GM12878 (cell line): ENCODE measurements around the gene SLC43A3. TPM values are rescaled to one million over a fixed set of nuclear protein-coding genes. Genes with fewer than 3 reads are reported as not detected.

ENCODE experiments used
- ATAC-seq: fragments of 200-7000 bp; cut with Tn5 transposase; 3 replicates; pipeline ENCODE4 v1.9.1; 2020; ENCODE audit warnings: mild to moderate bottlenecking, moderate library complexity
- BruUV-seq: library from RNA; stranded (reverse); fragments of 400-500 nt; replicated peaks from 2 replicates; lab custom pipeline; 2021; lab: Mats Ljungman, UMichigan
- CTCF ChIA-PET: fragments of 300-600 bp; sonication (Branson Sonifier 250); formaldehyde crosslinking; extraction: SDS; loops from one replicate; lab custom pipeline; 2021; ENCODE audit warnings: inconsistent platforms; lab: Yijun Ruan, JAX
- POLR2A ChIA-PET: fragments of 350-600 bp; formaldehyde crosslinking; extraction: SDS; loops from one replicate; lab custom pipeline; 2021; ENCODE audit warnings: inconsistent platforms; lab: Charles Lee
- RAD21 ChIA-PET: fragments of 300-600 bp; sonication (Branson Sonifier 250); formaldehyde crosslinking; loops from one replicate; lab custom pipeline; 2023; ENCODE audit warnings: antibody characterized with exemption; ENCODE audit not compliant: unreplicated experiment; lab: Charles Lee
- SMC1A ChIA-PET: fragments of 300-600 bp; sonication (Branson Sonifier 250); formaldehyde crosslinking; loops from one replicate; lab custom pipeline; 2023; ENCODE audit not compliant: unreplicated experiment, uncharacterized antibody; lab: Charles Lee
- DNase-seq: peaks from one replicate; pipeline ENCODE4 v3.0.0-alpha.2; 2011; ENCODE audit warnings: low read depth, low spot score
- FAIRE-seq: peaks from 3 replicates; lab custom pipeline; 2011; peaks lifted over from hg19 to GRCh38; lab: Jason Lieb, UNC
- H2AFZ ChIP-seq: 2 replicates; pipeline ENCODE4 v1.6.0; 2011; ENCODE audit warnings: low read depth, low read length, control low read depth; ENCODE audit not compliant: control insufficient read depth
- H3K27ac ChIP-seq: 2 replicates; pipeline ENCODE4 v1.5.1; 2011; ENCODE audit warnings: control low read depth; ENCODE audit not compliant: control insufficient read depth, insufficient read depth
- H3K27me3 ChIP-seq, 2 experiments: replicated peaks in 1 of 2; 2 replicates each; pipeline versions ENCODE4 v1.6.0 to v1.6.1; 2011; ENCODE audit warnings: low read length in 1 of 2; ENCODE audit not compliant: control insufficient read depth in 2 of 2, insufficient read depth in 2 of 2
- H3K36me3 ChIP-seq, 2 experiments: 2 replicates each; pipeline ENCODE4 v1.5.1; 2011; ENCODE audit warnings: low read length in 1 of 2; ENCODE audit not compliant: control insufficient read depth in 2 of 2, insufficient read depth in 2 of 2
- H3K4me1 ChIP-seq: 2 replicates; pipeline ENCODE4 v1.6.1; 2011; ENCODE audit warnings: mild to moderate bottlenecking, low read length, moderate library complexity, mixed read lengths; ENCODE audit not compliant: control insufficient read depth, insufficient read depth
- H3K4me2 ChIP-seq: 2 replicates; pipeline ENCODE4 v1.6.0; 2011; ENCODE audit warnings: control low read depth; ENCODE audit not compliant: control insufficient read depth, insufficient read depth
- H3K4me3 ChIP-seq: fragments of 200-600 bp; sonication (generic); 2 replicates; pipeline ENCODE4 v1.5.1; 2016
- H3K79me2 ChIP-seq: 2 replicates; pipeline ENCODE4 v1.6.0; 2011; ENCODE audit warnings: low read length; ENCODE audit not compliant: control insufficient read depth, insufficient read depth
- H3K9ac ChIP-seq: 2 replicates; pipeline ENCODE4 v1.8.0; 2011; ENCODE audit warnings: low read length, control low read depth, mixed read lengths; ENCODE audit not compliant: control insufficient read depth, insufficient read depth
- H3K9me3 ChIP-seq: replicated peaks from 3 replicates; pipeline ENCODE4 v1.5.1; 2011; ENCODE audit warnings: mild to moderate bottlenecking, low read length; ENCODE audit not compliant: control insufficient read depth, insufficient read depth
- H4K20me1 ChIP-seq: 2 replicates; pipeline ENCODE4 v1.6.0; 2011; ENCODE audit not compliant: control insufficient read depth, insufficient read depth
- PBX3 ChIP-seq: IDR thresholded peaks from 2 replicates; pipeline ENCODE4 v1.6.1; 2011; ENCODE audit warnings: mild to moderate bottlenecking, low read depth, low read length, moderate library complexity; ENCODE audit not compliant: insufficient replicate concordance
- POLR2AphosphoS5 ChIP-seq: IDR thresholded peaks from 2 replicates; pipeline ENCODE4 v1.6.1; 2011; ENCODE audit warnings: mild to moderate bottlenecking, low read length, inconsistent platforms
- USF2 ChIP-seq: IDR thresholded peaks from 2 replicates; pipeline ENCODE4 v1.6.1; 2011; ENCODE audit warnings: low read depth, low read length, improper control_type of control experiment, borderline replicate concordance
- WGBS: methylation state at CpG from one replicate; pipeline ENCODE4 v1.1.6; 2016; ENCODE audit warnings: low lambda C conversion rate; ENCODE audit not compliant: insufficient replicate concordance, insufficient coverage; ENCODE audit errors: missing lambda C conversion rate; 5-methylcytosine and 5-hydroxymethylcytosine counted together
- in situ Hi-C: fragments of 300-500 bp; cut with MboI; formaldehyde crosslinking; loops from 9 replicates; pipeline ENCODE4 v1.14.3; 2018; ENCODE audit warnings: mixed read lengths
- intact Hi-C: fragments of 100-400 bp; cut with micrococcal nuclease; formaldehyde crosslinking; loops from one replicate; pipeline ENCODE4 v1.14.2; 2022; ENCODE audit not compliant: unreplicated experiment
- polyA plus RNA-seq, 11 experiments: library from polyadenylated mRNA; depleted of rRNA in 4 of 11; unstranded in 6 of 11; stranded (reverse) in 5 of 11; fragments of >200 nt; fragmentation: Nextera tagmentation in 4 of 11; fragmentation: Illumina TruSeq in 1 of 11; extraction: Ambion mirVana in 4 of 11; extraction: Trizol in 1 of 11; gene quantifications; 1 replicate in 1 of 11; 2 replicates in 10 of 11; pipeline versions ENCODE4 v1.2.1 to v1.2.3, GENCODE V29; 2011 to 2016; ENCODE audit warnings: inconsistent platforms in 2 of 11, missing spikeins in 2 of 11, low read depth in 1 of 11
- total RNA-seq, 4 experiments: library from RNA; depleted of rRNA in 3 of 4; stranded (reverse); fragments of >200 nt in 3 of 4; fragmentation: Illumina TruSeq in 1 of 4; extraction: Trizol in 1 of 4; gene quantifications; 2 replicates each; pipeline versions ENCODE4 v1.2.1 to v1.2.3, GENCODE V29; 2013 to 2021
- TF ChIP-seq, protein P1 (sequence below): IDR thresholded peaks from 2 replicates; pipeline ENCODE4 v1.6.1; 2011; ENCODE audit warnings: borderline replicate concordance, low read depth, mild to moderate bottlenecking, moderate library complexity, low read length; ENCODE audit not compliant: insufficient read depth, poor library complexity, severe bottlenecking

The SLC43A3 gene
- total and polyA plus RNA-seq, 10 of the 15 experiments (the other 5 are each of a cell fraction or from before 2014, with no cell fraction given) = 37.5 to 237 (median 132) TPM

DNA sequence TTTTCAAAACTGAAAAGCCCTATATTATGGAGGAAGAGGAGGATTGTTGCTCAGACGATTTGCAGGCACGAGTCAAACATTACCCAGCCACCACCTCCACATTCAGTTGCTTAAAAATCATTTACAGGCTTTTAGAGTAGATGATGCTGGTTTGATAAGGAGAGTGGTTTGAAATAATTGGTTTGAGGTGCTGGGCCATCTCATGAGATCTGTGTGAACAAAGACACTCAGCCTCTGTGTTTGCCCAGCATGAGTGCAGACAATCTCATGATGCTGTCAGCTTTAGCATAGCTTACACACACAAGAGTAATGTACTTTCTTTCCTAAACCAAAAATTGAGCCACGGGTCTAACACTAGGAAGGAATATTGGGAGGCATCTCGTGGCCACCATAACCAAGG is 4.3 kb downstream of the SLC43A3 start:
- TF ChIP-seq POLR2AphosphoS5 = 0 out of 2 replicates have a peak, but pooled peaks have one; percentile 32
- TF ChIP-seq, protein P1, sequence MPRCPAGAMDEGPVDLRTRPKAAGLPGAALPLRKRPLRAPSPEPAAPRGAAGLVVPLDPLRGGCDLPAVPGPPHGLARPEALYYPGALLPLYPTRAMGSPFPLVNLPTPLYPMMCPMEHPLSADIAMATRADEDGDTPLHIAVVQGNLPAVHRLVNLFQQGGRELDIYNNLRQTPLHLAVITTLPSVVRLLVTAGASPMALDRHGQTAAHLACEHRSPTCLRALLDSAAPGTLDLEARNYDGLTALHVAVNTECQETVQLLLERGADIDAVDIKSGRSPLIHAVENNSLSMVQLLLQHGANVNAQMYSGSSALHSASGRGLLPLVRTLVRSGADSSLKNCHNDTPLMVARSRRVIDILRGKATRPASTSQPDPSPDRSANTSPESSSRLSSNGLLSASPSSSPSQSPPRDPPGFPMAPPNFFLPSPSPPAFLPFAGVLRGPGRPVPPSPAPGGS = peak; percentile 29
- peak; percentile 42 for TF ChIP-seq PBX3
- TF ChIP-seq USF2 = no peak
- Histone ChIP-seq H3K9me3 (no peaks in the 10 kb centered on the region; the same call in 2 of the 3 replicates), H2AFZ (no peak overlapping the region), H3K36me3 (peaks cover 15 to 37% of the 10 kb centered on the region in 2 experiments), H3K79me2 (peaks cover 79% of the 10 kb centered on the region), H3K9ac (no peak overlapping the region), H3K27me3 (no peaks in the 10 kb centered on the region), H3K27ac (0 out of 2 replicates have a peak overlapping the region, but pooled peaks have one; percentile 5), H3K4me3 (0 out of 2 replicates have a peak overlapping the region, but pooled peaks have one; percentile 88), H4K20me1 (peaks cover 3% of the 10 kb centered on the region; the same call in 1 of the 2 replicates), H3K4me2 (peak overlapping the region; percentile 15), H3K4me1 (peaks cover 40% of the 10 kb centered on the region)
- WGBS = 97% methylated on average over 4 of the region's 4 CpGs
- intact Hi-C loops = no loop called here
- BruUV-seq = no TSS peak
- ChIA-PET RAD21 (interaction anchor here (1.7 kb wide), 1 partner anchor 16 kb away, joined by 3 read pairs; no protein-coding TSS in a partner anchor), CTCF (interaction anchor here (0.6 to 2.6 kb wide), 9 partner anchors 8 to 222 kb away, joined by 3 to 15 read pairs (median 4); no protein-coding TSS in a partner anchor), POLR2A (interaction anchor here (0.5 kb wide), 1 partner anchor 220 kb away, joined by 5 read pairs; no protein-coding TSS in a partner anchor), SMC1A (interaction anchor here (1.1 to 1.2 kb wide), 2 partner anchors 14 to 16 kb away, joined by 3 to 4 read pairs; no protein-coding TSS in a partner anchor)
- DNase-seq (no peak), FAIRE-seq (no peak), ATAC-seq (no peak)
- in situ Hi-C loops = no loop called here
